CD4-positive, alpha-beta T cell (primary cell): ENCODE data around the gene MEP1B. TPM values are rescaled to one million over a fixed set of nuclear protein-coding genes. Genes with fewer than 3 reads are reported as not detected.
"Not testable (repeated sequence)": the region's sequence is repeated elsewhere in the genome, so short reads cannot be mapped to it uniquely, and the experiment has no call there.

Experiments used
- ATAC-seq: fragments of 200-7000 bp; cut with Tn5 transposase; one replicate; pipeline ENCODE4 v1.10.0; 2022; ENCODE audit warnings: mild to moderate bottlenecking; ENCODE audit not compliant: poor library complexity
- CTCF ChIA-PET: fragments of 350-600 bp; sonication (Branson Sonifier 250); formaldehyde crosslinking; loops from one replicate; lab custom pipeline; 2021; ENCODE audit warnings: antibody characterized with exemption, inconsistent platforms; lab: Charles Lee
- POLR2A ChIA-PET: fragments of 350-600 bp; sonication (Branson Sonifier 250); formaldehyde crosslinking; loops from one replicate; lab custom pipeline; 2021; ENCODE audit warnings: antibody characterized with exemption, inconsistent platforms; lab: Charles Lee
- DNase-seq, 14 experiments: peaks; one replicate each; pipeline ENCODE4 v3.0.0-alpha.2; 2013 to 2020; ENCODE audit warnings: mixed read lengths in 2 of 14
- H3K27ac ChIP-seq, 2 donors: one replicate each; pipeline versions ENCODE4 v1.5.1 to v1.7.0; 2013; ENCODE audit warnings: low read length in 2 of 2, low read depth in 1 of 2, mild to moderate bottlenecking in 1 of 2
- H3K27me3 ChIP-seq, 2 experiments: 1 replicate in 1 of 2; 2 replicates in 1 of 2; pipeline versions ENCODE4 v1.6.1 to v1.7.0; 2013; ENCODE audit warnings: low read length in 2 of 2, control low read depth in 1 of 2, mild to moderate bottlenecking in 1 of 2, moderate library complexity in 1 of 2; ENCODE audit not compliant: insufficient read depth in 2 of 2, control insufficient read depth in 1 of 2
- H3K36me3 ChIP-seq: one replicate; pipeline ENCODE4 v1.6.1; 2013; ENCODE audit warnings: low read length, control low read depth; ENCODE audit not compliant: insufficient read depth
- H3K4me1 ChIP-seq: one replicate; pipeline ENCODE4 v1.6.1; 2013; ENCODE audit warnings: low read length, control low read depth; ENCODE audit not compliant: insufficient read depth
- H3K4me3 ChIP-seq: one replicate; pipeline ENCODE4 v1.5.1; 2013; ENCODE audit warnings: mild to moderate bottlenecking, low read length, moderate library complexity
- H3K9me3 ChIP-seq, 2 experiments: 1 replicate in 1 of 2; 2 replicates in 1 of 2; pipeline versions ENCODE4 v1.6.1 to v1.7.0; 2013; ENCODE audit warnings: low read length in 2 of 2, mild to moderate bottlenecking in 2 of 2, control low read depth in 1 of 2, moderate library complexity in 1 of 2; ENCODE audit not compliant: control insufficient read depth in 1 of 2, insufficient read depth in 1 of 2
- H3K27ac Mint-ChIP-seq: one replicate; pipeline ENCODE4 v1.8.0; 2020; ENCODE audit warnings: mixed read lengths
- H3K27me3 Mint-ChIP-seq: one replicate; pipeline ENCODE4 v1.8.0; 2021; ENCODE audit warnings: mixed read lengths
- H3K36me3 Mint-ChIP-seq: one replicate; pipeline ENCODE4 v1.8.0; 2021; ENCODE audit warnings: low read depth, mixed read lengths
- H3K4me1 Mint-ChIP-seq: one replicate; pipeline ENCODE4 v1.8.0; 2021; ENCODE audit warnings: low read depth, mixed read lengths
- H3K4me3 Mint-ChIP-seq: one replicate; pipeline ENCODE4 v1.8.0; 2020; ENCODE audit warnings: mild to moderate bottlenecking, mixed read lengths
- H3K9me3 Mint-ChIP-seq: one replicate; pipeline ENCODE4 v1.8.0; 2020; ENCODE audit warnings: mixed read lengths
- intact Hi-C, 2 experiments: fragments of 100-400 bp; cut with DNase I in 1 of 2; cut with micrococcal nuclease in 1 of 2; formaldehyde crosslinking; loops; one replicate each; pipeline versions ENCODE4 v1.15.1 to v1.9.0; 2023 to 2025; cut with DNase I, micrococcal nuclease
- total RNA-seq, 174 experiments: library from RNA in 2 of 174; stranded (reverse) in 2 of 174; gene quantifications; one replicate each; pipeline ENCODE4 v1.2.3 and lab custom pipeline; 2021 to 2026
- TF ChIP-seq, protein P1 (sequence below): fragments of 200-600 bp; IDR thresholded peaks from one replicate; pipeline ENCODE4 v1.8.0; 2022; ENCODE audit warnings: antibody characterized with exemption, mild to moderate bottlenecking

Gene MEP1B
- total RNA-seq, 2 experiments from 2014 or later: not detected

DNA sequence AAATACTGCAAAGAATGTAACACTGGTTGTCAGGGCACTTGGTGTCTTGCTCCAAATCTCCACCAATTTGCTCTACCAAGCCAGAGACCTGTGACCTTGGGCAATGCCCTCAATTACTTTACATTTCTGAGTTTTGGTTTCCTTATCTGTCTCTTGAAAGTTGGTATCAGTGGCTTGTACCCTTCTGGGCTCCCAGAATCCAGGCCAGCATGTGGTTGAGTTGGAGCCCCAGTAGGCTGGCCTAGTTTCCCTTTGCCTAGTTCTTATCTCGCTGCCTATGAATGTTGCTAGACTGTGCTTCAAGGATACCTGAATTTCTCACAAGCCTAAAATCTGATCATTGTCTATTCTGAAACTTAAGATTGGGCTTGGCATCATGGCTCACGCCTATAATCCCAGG lies 26.6 kb downstream of the MEP1B start:
- no peak overlapping the region for H3K27ac Mint-ChIP-seq
- CTCF ChIA-PET: no interaction called here
- TF ChIP-seq, protein P1, sequence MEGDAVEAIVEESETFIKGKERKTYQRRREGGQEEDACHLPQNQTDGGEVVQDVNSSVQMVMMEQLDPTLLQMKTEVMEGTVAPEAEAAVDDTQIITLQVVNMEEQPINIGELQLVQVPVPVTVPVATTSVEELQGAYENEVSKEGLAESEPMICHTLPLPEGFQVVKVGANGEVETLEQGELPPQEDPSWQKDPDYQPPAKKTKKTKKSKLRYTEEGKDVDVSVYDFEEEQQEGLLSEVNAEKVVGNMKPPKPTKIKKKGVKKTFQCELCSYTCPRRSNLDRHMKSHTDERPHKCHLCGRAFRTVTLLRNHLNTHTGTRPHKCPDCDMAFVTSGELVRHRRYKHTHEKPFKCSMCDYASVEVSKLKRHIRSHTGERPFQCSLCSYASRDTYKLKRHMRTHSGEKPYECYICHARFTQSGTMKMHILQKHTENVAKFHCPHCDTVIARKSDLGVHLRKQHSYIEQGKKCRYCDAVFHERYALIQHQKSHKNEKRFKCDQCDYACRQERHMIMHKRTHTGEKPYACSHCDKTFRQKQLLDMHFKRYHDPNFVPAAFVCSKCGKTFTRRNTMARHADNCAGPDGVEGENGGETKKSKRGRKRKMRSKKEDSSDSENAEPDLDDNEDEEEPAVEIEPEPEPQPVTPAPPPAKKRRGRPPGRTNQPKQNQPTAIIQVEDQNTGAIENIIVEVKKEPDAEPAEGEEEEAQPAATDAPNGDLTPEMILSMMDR: no peak

DNA sequence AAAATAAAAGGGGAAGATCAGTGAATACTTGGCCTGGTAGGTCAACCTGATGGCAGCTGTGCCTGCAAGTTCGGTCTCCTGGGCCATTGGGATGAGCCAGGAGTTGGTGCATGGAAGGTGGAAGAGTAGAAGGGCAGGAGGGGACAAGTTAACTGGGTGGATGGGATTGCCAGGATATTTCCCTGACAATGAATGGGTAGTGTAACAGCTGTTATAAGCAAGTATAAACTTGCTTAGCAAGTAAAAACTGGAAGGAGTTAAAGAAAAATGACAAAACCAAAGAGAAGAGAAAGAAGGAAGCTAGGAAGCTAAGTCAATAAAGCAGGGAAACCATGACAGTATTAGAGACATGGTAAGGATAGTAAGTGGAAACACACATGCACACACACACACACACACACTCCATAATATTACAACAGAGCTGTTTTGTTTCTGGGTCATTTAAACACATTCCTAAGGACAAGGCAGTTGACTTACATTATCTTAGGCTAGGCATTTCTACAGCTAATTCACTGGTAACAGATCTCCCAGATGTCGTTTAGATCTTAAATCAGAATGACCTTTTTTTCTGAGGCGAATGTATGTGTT lies 29.7 kb downstream of the MEP1B start:
- Histone ChIP-seq H3K27me3 (no peaks in the 10 kb centered on the region), H3K9me3 (no peaks in the 10 kb centered on the region), H3K27ac (no peak overlapping the region), H3K4me1 (no peaks in the 10 kb centered on the region), H3K4me3 (no peak overlapping the region), H3K36me3 (no peaks in the 10 kb centered on the region)
- TF ChIP-seq, protein P1: no peak
- Mint-ChIP-seq H3K4me1 (no peaks in the 10 kb centered on the region), H3K9me3 (no peaks in the 10 kb centered on the region), H3K27me3 (no peaks in the 10 kb centered on the region), H3K36me3 (no peaks in the 10 kb centered on the region), H3K4me3 (no peak overlapping the region), H3K27ac (no peak overlapping the region)
- ChIA-PET POLR2A (no interaction called here), CTCF (interaction anchor here (0.6 kb wide), 1 partner anchor 96 kb away, joined by 4 read pairs; no protein-coding TSS in a partner anchor)
- intact Hi-C loops: no loop called here
- ATAC-seq (no peak), DNase-seq (no peak)

More for the DNA sequence above, 26.6 kb downstream of the MEP1B start:
- no peaks in the 10 kb centered on the region for H3K4me1 Mint-ChIP-seq
- H3K27ac ChIP-seq: no peak overlapping the region
- POLR2A ChIA-PET: no interaction called here
- H3K4me3 ChIP-seq: no peak overlapping the region
- no peaks in the 10 kb centered on the region for H3K27me3 ChIP-seq
- H3K36me3 ChIP-seq: no peaks in the 10 kb centered on the region
- H3K27me3 Mint-ChIP-seq: no peaks in the 10 kb centered on the region
- H3K4me3 Mint-ChIP-seq: no peak overlapping the region
- ATAC-seq (no peak), DNase-seq (no peak)
- no peaks in the 10 kb centered on the region for H3K4me1 ChIP-seq
- no peaks in the 10 kb centered on the region for H3K9me3 ChIP-seq
- intact Hi-C loops: no loop called here
- no peaks in the 10 kb centered on the region for H3K36me3 Mint-ChIP-seq
- H3K9me3 Mint-ChIP-seq: no peaks in the 10 kb centered on the region

DNA sequence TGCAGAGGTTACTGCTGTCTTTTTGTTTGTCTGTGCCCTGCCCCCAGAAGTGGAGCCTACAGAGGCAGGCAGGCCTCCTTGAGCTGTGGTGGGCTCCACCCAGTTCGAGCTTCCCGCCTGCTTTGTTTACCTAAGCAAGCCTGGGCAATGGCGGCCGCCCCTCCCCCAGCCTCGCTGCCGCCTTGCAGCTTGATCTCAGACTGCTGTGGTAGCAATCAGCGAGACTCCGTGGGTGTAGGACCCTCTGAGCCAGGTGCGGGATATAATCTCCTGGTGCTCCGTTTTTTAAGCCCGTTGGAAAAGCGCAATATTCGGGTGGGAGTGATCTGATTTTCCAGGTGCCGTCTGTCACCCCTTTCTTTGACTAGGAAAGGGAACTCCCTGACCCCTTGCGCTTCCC lies 43.5 kb downstream of the MEP1B start:
- H3K36me3 ChIP-seq, H3K4me3 Mint-ChIP-seq, H3K27me3 ChIP-seq, intact Hi-C loops, H3K4me1 Mint-ChIP-seq, H3K9me3 ChIP-seq, H3K27ac Mint-ChIP-seq, H3K27ac ChIP-seq, CTCF ChIA-PET, POLR2A ChIA-PET, H3K36me3 Mint-ChIP-seq, H3K9me3 Mint-ChIP-seq, H3K4me3 ChIP-seq, H3K4me1 ChIP-seq, ATAC-seq, DNase-seq: not testable (repeated sequence)
- peaks cover 21% of the 10 kb centered on the region for H3K27me3 Mint-ChIP-seq

DNA sequence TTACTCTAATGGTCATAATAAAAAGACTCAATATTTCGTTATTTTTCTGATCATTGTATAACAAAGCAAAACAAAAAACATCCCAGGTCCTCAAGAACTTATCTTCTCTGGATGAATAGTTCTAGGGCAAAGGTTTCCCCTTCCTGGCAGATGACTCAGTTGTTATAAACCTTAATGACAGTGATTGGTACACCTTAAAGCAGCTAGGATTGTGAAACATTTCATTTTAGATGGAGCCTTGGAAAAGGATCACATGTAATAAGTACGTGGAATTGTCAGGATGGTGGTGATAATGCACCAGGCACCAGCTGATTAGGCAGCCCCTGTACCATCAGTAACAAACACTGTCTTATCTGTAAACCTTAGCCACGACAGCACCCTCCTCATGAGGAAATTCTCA lies 47.2 kb downstream of the MEP1B start:
- Histone ChIP-seq H3K27me3 (peaks cover 0 to 2% of the 10 kb centered on the region in 2 experiments), H3K27ac (no peak overlapping the region), H3K36me3 (no peaks in the 10 kb centered on the region), H3K4me3 (no peak overlapping the region), H3K4me1 (no peaks in the 10 kb centered on the region), H3K9me3 (no peaks in the 10 kb centered on the region)
- peaks cover 27% of the 10 kb centered on the region for H3K27me3 Mint-ChIP-seq
- POLR2A ChIA-PET: no interaction called here
- intact Hi-C loops: no loop called here
- no peak overlapping the region for H3K27ac Mint-ChIP-seq
- DNase-seq (no peak), ATAC-seq (no peak)
- no peaks in the 10 kb centered on the region for H3K4me1 Mint-ChIP-seq
- H3K36me3 Mint-ChIP-seq: no peaks in the 10 kb centered on the region
- TF ChIP-seq, protein P1: no peak
- H3K4me3 Mint-ChIP-seq: no peak overlapping the region
- H3K9me3 Mint-ChIP-seq: peaks cover 2% of the 10 kb centered on the region
- CTCF ChIA-PET: no interaction called here
